Measurements from ENCODE around the gene ABCA7.
A peak's percentile ranks its signal among the peaks of the same experiment; 100 is the strongest.

The ABCA7 gene

GRCh38 chr19:1094655-1094977 is 54.7 kb downstream of the ABCA7 start:
- H3K4me2 ChIP-seq, result peak overlapping the region; percentile 78; the same call in 1 of the 2 replicates
- TF ChIP-seq CTCF (conservative IDR thresholded peaks at IDR 0.05; ENCODE audit: low read depth, low read length), result no peak
- H3K27ac ChIP-seq, result peak overlapping the region; percentile 22; the same call in 1 of the 2 replicates
- H3K36me3 ChIP-seq (ENCODE audit: insufficient read depth), result no peaks in the 10 kb centered on the region
- H2AFZ ChIP-seq (ENCODE audit: low read depth), result no peak overlapping the region; the same call in 1 of the 2 replicates
- H4K20me1 ChIP-seq (ENCODE audit: insufficient read depth), result 0 out of 2 replicates have a peak, but pooled peaks cover 4% of the 10 kb centered on the region
- peak overlapping the region; percentile 59; the same call in 1 of the 2 replicates for H3K9ac ChIP-seq
- H3K4me1 ChIP-seq (ENCODE audit: low read depth, poor library complexity, severe bottlenecking), result peaks cover 21% of the 10 kb centered on the region
- no peak overlapping the region for H3K4me3 ChIP-seq (IDR thresholded peaks at IDR 0.05; ENCODE audit: insufficient read depth, low read depth, low read length)
- peaks cover 26% of the 10 kb centered on the region for H3K79me2 ChIP-seq (ENCODE audit: insufficient read depth, low read depth)
- H3K27me3 ChIP-seq (ENCODE audit: insufficient read depth, low read depth), result no peaks in the 10 kb centered on the region

GRCh38 chr19:1094978-1095701 is 55.2 kb downstream of the ABCA7 start, which contains the start of gene POLR2E:
Gene POLR2E (minus strand): TSS chr19:1095375. CDS start chr19:1095315, 60 bp downstream.
- H2AFZ ChIP-seq (ENCODE audit: low read depth), result peak within 1 kb of the TSS; percentile 63; the same call in 1 of the 2 replicates
- no peaks in the 10 kb centered on the region for H3K27me3 ChIP-seq (ENCODE audit: insufficient read depth, low read depth)
- H3K4me1 ChIP-seq (ENCODE audit: low read depth, poor library complexity, severe bottlenecking), result peaks cover 21% of the 10 kb centered on the region
- H3K27ac ChIP-seq, result peak within 1 kb of the TSS; percentile 22; the same call in 1 of the 2 replicates
- H4K20me1 ChIP-seq (ENCODE audit: insufficient read depth), result 0 out of 2 replicates have a peak, but pooled peaks cover 4% of the 10 kb centered on the region
- H3K4me3 ChIP-seq (IDR thresholded peaks at IDR 0.05; ENCODE audit: insufficient read depth, low read depth, low read length), result no peak within 1 kb of the TSS
- peak within 1 kb of the TSS; percentile 59; the same call in 1 of the 2 replicates for H3K9ac ChIP-seq
- peak within 1 kb of the TSS; percentile 78 for H3K4me2 ChIP-seq
- no peak for TF ChIP-seq CTCF (conservative IDR thresholded peaks at IDR 0.05; ENCODE audit: low read depth, low read length)
- no peaks in the 10 kb centered on the region for H3K36me3 ChIP-seq (ENCODE audit: insufficient read depth)
- H3K79me2 ChIP-seq (ENCODE audit: insufficient read depth, low read depth), result peaks cover 26% of the 10 kb centered on the region

GRCh38 chr19:1097810-1098176 is 57.9 kb downstream of the ABCA7 start:
- H3K79me2 ChIP-seq (ENCODE audit: insufficient read depth, low read depth), result peaks cover 24% of the 10 kb centered on the region
- TF ChIP-seq CTCF (conservative IDR thresholded peaks at IDR 0.05; ENCODE audit: low read depth, low read length), result no peak
- no peak overlapping the region for H2AFZ ChIP-seq (ENCODE audit: low read depth)
- H3K4me1 ChIP-seq (ENCODE audit: low read depth, poor library complexity, severe bottlenecking), result peaks cover 38% of the 10 kb centered on the region
- no peak overlapping the region for H3K4me3 ChIP-seq (IDR thresholded peaks at IDR 0.05; ENCODE audit: insufficient read depth, low read depth, low read length)
- H3K27ac ChIP-seq, result no peak overlapping the region
- H3K9ac ChIP-seq, result no peak overlapping the region
- no peak overlapping the region for H3K4me2 ChIP-seq
- H4K20me1 ChIP-seq (ENCODE audit: insufficient read depth), result 0 out of 2 replicates have a peak, but pooled peaks cover 4% of the 10 kb centered on the region
- H3K27me3 ChIP-seq (ENCODE audit: insufficient read depth, low read depth), result no peaks in the 10 kb centered on the region
- H3K36me3 ChIP-seq (ENCODE audit: insufficient read depth), result no peaks in the 10 kb centered on the region

- TF ChIP-seq CTCF (conservative IDR thresholded peaks at IDR 0.05; ENCODE audit: low read depth, low read length), result no peak
- Histone ChIP-seq H3K4me1 (ENCODE audit: low read depth, poor library complexity, severe bottlenecking) (peaks cover 45% of the 10 kb centered on the region), H3K27me3 (ENCODE audit: insufficient read depth, low read depth) (no peaks in the 10 kb centered on the region), H2AFZ (ENCODE audit: low read depth) (no peak overlapping the region), H3K36me3 (ENCODE audit: insufficient read depth) (no peaks in the 10 kb centered on the region), H4K20me1 (ENCODE audit: insufficient read depth) (0 out of 2 replicates have a peak, but pooled peaks cover 4% of the 10 kb centered on the region), H3K4me2 (no peak overlapping the region), H3K27ac (no peak overlapping the region), H3K9ac (no peak overlapping the region), H3K4me3 (IDR thresholded peaks at IDR 0.05; ENCODE audit: insufficient read depth, low read depth, low read length) (no peak overlapping the region), H3K79me2 (ENCODE audit: insufficient read depth, low read depth) (peaks cover 18% of the 10 kb centered on the region)
These were observed 58.5 kb downstream of the ABCA7 start for GRCh38 chr19:1098177-1099051.

Data from KMS-11 (cell line).